GM12865 (cell line): ENCODE data around the gene TUBD1.

Source experiments
- DNase-seq: peaks from one replicate; pipeline ENCODE4 v3.0.0; 2010; ENCODE audit warnings: low read depth
- H3K4me3 ChIP-seq: 2 replicates; pipeline ENCODE4 v1.5.1; 2011; ENCODE audit warnings: mild to moderate bottlenecking, low read depth, low read length, control low read depth
- CTCF ChIP-seq: IDR thresholded peaks from 2 replicates; pipeline ENCODE4 v1.5.1; 2011; ENCODE audit warnings: low read length, control low read depth, low read depth, inconsistent platforms; ENCODE audit not compliant: insufficient read depth; ENCODE audit errors: missing control alignments

TUBD1 gene

GRCh38 chr17:59826706-59827453, 65.9 kb downstream of the TUBD1 start:
- no peak for TF ChIP-seq CTCF
- peak; percentile 68 for DNase-seq
- H3K4me3 ChIP-seq: peak overlapping the region; percentile 84

GRCh38 chr17:59825533-59826322, 67.0 kb downstream of the TUBD1 start:
- H3K4me3 ChIP-seq: peak overlapping the region; percentile 84
- no peak for TF ChIP-seq CTCF
- peak; percentile 54 for DNase-seq

- H3K4me3 ChIP-seq: no peak overlapping the region
- TF ChIP-seq CTCF: no peak
- DNase-seq: no peak
Observed at GRCh38 chr17:59815965-59816364, 76.8 kb downstream of the TUBD1 start.

GRCh38 chr17:59814685-59815084, 78.1 kb downstream of the TUBD1 start:
- H3K4me3 ChIP-seq: no peak overlapping the region
- no peak for TF ChIP-seq CTCF
- no peak for DNase-seq

- TF ChIP-seq CTCF: no peak
- H3K4me3 ChIP-seq: no peak overlapping the region
- no peak for DNase-seq
Observed at GRCh38 chr17:59814276-59814675, 78.5 kb downstream of the TUBD1 start.

GRCh38 chr17:59812139-59812538, 80.6 kb downstream of the TUBD1 start:
- H3K4me3 ChIP-seq: no peak overlapping the region
- peak; percentile 17 for DNase-seq
- TF ChIP-seq CTCF: no peak
